HepG2 (cell line): Measurements from ENCODE around the gene CES2. TPM values are rescaled to one million over a fixed set of nuclear protein-coding genes. Genes with fewer than 3 reads are reported as not detected.

Experiments used
- ARID3A ChIP-seq: IDR thresholded peaks from 2 replicates; pipeline ENCODE4 v1.6.1; 2012; ENCODE audit warnings: low read depth, low read length, improper control_type of control experiment
- ATF6 ChIP-seq: sonication (generic); formaldehyde crosslinking; conservative IDR thresholded peaks from 2 replicates; pipeline ENCODE4 v1.4.0; 2020; ENCODE audit warnings: missing genetic modification reagents
- CBX5 ChIP-seq: sonication (generic); formaldehyde crosslinking; IDR thresholded peaks from 2 replicates; pipeline ENCODE4 v1.4.0; 2020; ENCODE audit warnings: missing genetic modification reagents, borderline replicate concordance
- DZIP1 ChIP-seq: sonication (generic); formaldehyde crosslinking; IDR thresholded peaks from 2 replicates; pipeline ENCODE4 v1.5.0; 2020; ENCODE audit warnings: mild to moderate bottlenecking, missing genetic modification reagents
- ETV5 ChIP-seq: IDR thresholded peaks from 2 replicates; pipeline ENCODE4 v1.6.1; 2018; ENCODE audit warnings: missing biosample characterization, missing genetic modification reagents, inconsistent platforms, borderline replicate concordance
- FOXK1 ChIP-seq: sonication (generic); formaldehyde crosslinking; IDR thresholded peaks from 2 replicates; pipeline ENCODE4 v1.4.0; 2020; ENCODE audit warnings: low read depth, missing genetic modification reagents, borderline replicate concordance
- HOXA3 ChIP-seq: sonication (generic); formaldehyde crosslinking; IDR thresholded peaks from 2 replicates; pipeline ENCODE4 v1.5.0; 2020; ENCODE audit warnings: missing genetic modification reagents
- MED1 ChIP-seq: sonication (generic); formaldehyde crosslinking; IDR thresholded peaks from 2 replicates; pipeline ENCODE4 v1.4.0; 2020; ENCODE audit warnings: missing genetic modification reagents
- MXD3 ChIP-seq: IDR thresholded peaks from 2 replicates; pipeline ENCODE4 v1.6.1; 2016; ENCODE audit warnings: mild to moderate bottlenecking, missing biosample characterization, missing genetic modification reagents
- RFX5 ChIP-seq: IDR thresholded peaks from 2 replicates; pipeline ENCODE4 v1.6.1; 2011; ENCODE audit warnings: low read depth, low read length, improper control_type of control experiment
- RNF2 ChIP-seq: fragments of 450-650 bp; conservative IDR thresholded peaks from 2 replicates; pipeline ENCODE4 v1.6.1; 2016; ENCODE audit warnings: low read depth
- SALL2 ChIP-seq: sonication (generic); formaldehyde crosslinking; IDR thresholded peaks from 2 replicates; pipeline ENCODE4 v1.8.1; 2023; ENCODE audit warnings: mild to moderate bottlenecking, missing genetic modification reagents, inconsistent platforms
- SMAD1 ChIP-seq: sonication (generic); formaldehyde crosslinking; IDR thresholded peaks from 2 replicates; pipeline ENCODE4 v1.4.0; 2020; ENCODE audit warnings: missing genetic modification reagents, low read depth, mild to moderate bottlenecking, borderline replicate concordance
- SOX5 ChIP-seq: IDR thresholded peaks from 2 replicates; pipeline ENCODE4 v1.6.1; 2016; ENCODE audit warnings: borderline replicate concordance
- SP4 ChIP-seq: sonication (generic); formaldehyde crosslinking; IDR thresholded peaks from 2 replicates; pipeline ENCODE4 v1.8.1; 2023; ENCODE audit warnings: mild to moderate bottlenecking, missing genetic modification reagents
- SSRP1 ChIP-seq: IDR thresholded peaks from 2 replicates; pipeline ENCODE4 v1.6.1; 2016; ENCODE audit warnings: control low read depth
- ZFP41 ChIP-seq: sonication (generic); formaldehyde crosslinking; IDR thresholded peaks from 2 replicates; pipeline ENCODE4 v1.4.0; 2020; ENCODE audit warnings: mild to moderate bottlenecking, missing genetic modification reagents, borderline replicate concordance
- ZFP62 ChIP-seq: sonication (generic); formaldehyde crosslinking; IDR thresholded peaks from 2 replicates; pipeline ENCODE4 v1.4.0; 2020; ENCODE audit warnings: missing genetic modification reagents
- ZNF230 ChIP-seq: sonication (generic); formaldehyde crosslinking; IDR thresholded peaks from 2 replicates; pipeline ENCODE4 v1.4.0; 2020; ENCODE audit warnings: mild to moderate bottlenecking, missing genetic modification reagents
- ZNF496 ChIP-seq: sonication (generic); formaldehyde crosslinking; IDR thresholded peaks from 2 replicates; pipeline ENCODE4 v1.8.1; 2023; ENCODE audit warnings: mild to moderate bottlenecking, moderate library complexity, missing genetic modification reagents; ENCODE audit not compliant: insufficient replicate concordance
- polyA plus RNA-seq, 8 experiments: library from polyadenylated mRNA; depleted of rRNA in 3 of 8; stranded (reverse) in 7 of 8; unstranded in 1 of 8; fragments of >200 nt; fragmentation: Illumina TruSeq in 4 of 8; extraction: Trizol in 4 of 8; gene quantifications; 2 replicates each; pipeline versions ENCODE4 v1.2.1 to v1.2.3, GENCODE V29; 2011 to 2016; ENCODE audit warnings: low read depth in 4 of 8, missing spikeins in 1 of 8, mixed read lengths in 1 of 8; ENCODE audit not compliant: insufficient read depth in 1 of 8
- total RNA-seq, 5 experiments: library from RNA; depleted of rRNA; stranded (reverse); fragments of >200 nt; fragmentation: Illumina TruSeq; extraction: Trizol; gene quantifications; 2 replicates each; pipeline ENCODE4 v1.2.3, GENCODE V29; 2016; ENCODE audit warnings: low read depth in 1 of 5

The CES2 gene
- total and polyA plus RNA-seq, 2 of the 13 experiments (the other 11 are each of a cell fraction or from before 2014, with no cell fraction given) = 50.6 to 63.8 TPM

GRCh38 chr16:66961065-66961744, 25.9 kb downstream of the CES2 start, which contains the start of gene CES3 (continued):
- TF ChIP-seq DZIP1 (CRISPR knock-in tag) (no peak), SOX5 (peak; percentile 15; the same call in 1 of the 2 replicates), ZNF496 (no peak), ARID3A (peak; percentile 53; the same call in 1 of the 2 replicates), FOXK1 (CRISPR knock-in tag) (no peak), HOXA3 (CRISPR knock-in tag) (peak; percentile 48), MXD3 (CRISPR knock-in tag) (no peak), MED1 (peak; percentile 41; the same call in 1 of the 2 replicates), ETV5 (CRISPR knock-in tag) (no peak), CBX5 (CRISPR knock-in tag) (no peak), ATF6 (CRISPR knock-in tag) (no peak), SALL2 (CRISPR knock-in tag) (peak; percentile 74; the same call in 1 of the 2 replicates), SP4 (CRISPR knock-in tag) (peak; percentile 74; the same call in 1 of the 2 replicates), RFX5 (no peak), ZFP62 (CRISPR knock-in tag) (no peak), SSRP1 (CRISPR knock-in tag) (no peak), SMAD1 (CRISPR knock-in tag) (0 out of 2 replicates have a peak, but pooled peaks have one; percentile 63), ZFP41 (CRISPR knock-in tag) (no peak), ZNF230 (peak; percentile 72; the same call in 1 of the 2 replicates), RNF2 (no peak)
